Brain microvascular endothelial cell (primary cell): ENCODE measurements around the gene MAST2.
"Not testable (repeated sequence)": the region's sequence is repeated elsewhere in the genome, so short reads cannot be mapped to it uniquely, and the experiment has no call there.

ENCODE experiments used
- DNase-seq: peaks from one replicate; pipeline ENCODE4 v3.0.0-alpha.2; 2020
- H3K27ac ChIP-seq: fragments of 250-450 bp; sonication (Bioruptor Pico); 2 replicates; pipeline ENCODE4 v1.5.1; 2020; ENCODE audit warnings: mild to moderate bottlenecking, moderate library complexity
- H3K27me3 ChIP-seq: fragments of 250-450 bp; sonication (Bioruptor Pico); replicated peaks from 2 replicates; pipeline ENCODE4 v1.5.1; 2020; ENCODE audit warnings: mild to moderate bottlenecking
- H3K36me3 ChIP-seq: fragments of 250-450 bp; sonication (Bioruptor Pico); replicated peaks from 2 replicates; pipeline ENCODE4 v1.5.1; 2020; ENCODE audit warnings: mild to moderate bottlenecking
- H3K4me3 ChIP-seq: 2 replicates; pipeline ENCODE4 v1.5.1; 2011; ENCODE audit warnings: low read depth, mild to moderate bottlenecking, control low read depth, low read length, moderate library complexity
- in situ Hi-C: cut with HindIII; loops from 2 replicates; pipeline ENCODE4 v1.10.0; 2017; ENCODE audit warnings: low sequenced_read_pairs, low pct_ligation_motif_present
- TF ChIP-seq, protein P1 (sequence below): IDR thresholded peaks from 2 replicates; pipeline ENCODE4 v1.5.1; 2011; ENCODE audit warnings: low read depth, mild to moderate bottlenecking, moderate library complexity, low read length, control low read depth, inconsistent platforms; ENCODE audit errors: missing control alignments

Gene MAST2

GRCh38 chr1:45863218-45863617, 59.8 kb downstream of the MAST2 start:
- no peak overlapping the region for H3K4me3 ChIP-seq
- no peak for DNase-seq
- in situ Hi-C loops = no loop called here
- no peaks in the 10 kb centered on the region for H3K36me3 ChIP-seq
- no peak overlapping the region for H3K27ac ChIP-seq
- TF ChIP-seq, protein P1, sequence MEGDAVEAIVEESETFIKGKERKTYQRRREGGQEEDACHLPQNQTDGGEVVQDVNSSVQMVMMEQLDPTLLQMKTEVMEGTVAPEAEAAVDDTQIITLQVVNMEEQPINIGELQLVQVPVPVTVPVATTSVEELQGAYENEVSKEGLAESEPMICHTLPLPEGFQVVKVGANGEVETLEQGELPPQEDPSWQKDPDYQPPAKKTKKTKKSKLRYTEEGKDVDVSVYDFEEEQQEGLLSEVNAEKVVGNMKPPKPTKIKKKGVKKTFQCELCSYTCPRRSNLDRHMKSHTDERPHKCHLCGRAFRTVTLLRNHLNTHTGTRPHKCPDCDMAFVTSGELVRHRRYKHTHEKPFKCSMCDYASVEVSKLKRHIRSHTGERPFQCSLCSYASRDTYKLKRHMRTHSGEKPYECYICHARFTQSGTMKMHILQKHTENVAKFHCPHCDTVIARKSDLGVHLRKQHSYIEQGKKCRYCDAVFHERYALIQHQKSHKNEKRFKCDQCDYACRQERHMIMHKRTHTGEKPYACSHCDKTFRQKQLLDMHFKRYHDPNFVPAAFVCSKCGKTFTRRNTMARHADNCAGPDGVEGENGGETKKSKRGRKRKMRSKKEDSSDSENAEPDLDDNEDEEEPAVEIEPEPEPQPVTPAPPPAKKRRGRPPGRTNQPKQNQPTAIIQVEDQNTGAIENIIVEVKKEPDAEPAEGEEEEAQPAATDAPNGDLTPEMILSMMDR = no peak
- H3K27me3 ChIP-seq = no peaks in the 10 kb centered on the region

GRCh38 chr1:45864167-45865106, 61.0 kb downstream of the MAST2 start:
- Histone ChIP-seq H3K4me3 (peak overlapping the region; percentile 41), H3K27me3 (no peaks in the 10 kb centered on the region), H3K27ac (peak overlapping the region; percentile 3), H3K36me3 (no peaks in the 10 kb centered on the region)
- no peak for DNase-seq
- TF ChIP-seq, protein P1 = no peak
- in situ Hi-C loops = no loop called here

DNA sequence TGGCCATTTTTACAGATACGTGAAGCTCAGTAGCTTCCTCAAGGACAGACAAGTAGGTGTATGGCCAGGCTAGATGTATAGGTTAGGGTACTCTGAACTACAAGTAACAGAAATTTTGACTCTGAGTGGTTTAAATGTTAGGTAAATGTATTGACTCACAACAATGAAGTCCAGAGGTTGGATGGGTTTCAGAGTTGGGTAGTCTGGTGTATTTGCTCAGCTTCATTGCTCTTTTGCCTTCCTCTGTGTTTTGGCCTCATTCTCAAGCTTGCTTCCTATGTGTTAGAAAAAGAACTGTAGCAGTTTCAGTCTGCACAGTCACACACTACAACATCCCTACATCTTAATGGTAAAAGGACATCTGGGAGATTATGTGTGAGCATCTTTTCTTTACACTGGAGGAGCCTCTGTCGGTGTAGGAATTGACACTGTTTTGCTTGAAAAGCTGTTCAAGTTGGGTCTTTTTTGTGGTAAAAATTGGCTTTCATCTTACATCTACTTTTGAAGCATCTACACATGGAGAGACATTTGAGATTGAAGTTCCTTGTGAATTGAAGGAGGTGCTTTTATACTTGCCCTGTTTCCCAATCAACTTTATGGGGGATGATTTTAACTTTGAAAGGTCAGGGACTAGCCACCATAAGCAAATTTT, 64.4 kb downstream of the MAST2 start:
- H3K4me3 ChIP-seq = no peak overlapping the region
- in situ Hi-C loops = no loop called here
- no peak overlapping the region for H3K27ac ChIP-seq
- no peaks in the 10 kb centered on the region for H3K27me3 ChIP-seq
- H3K36me3 ChIP-seq = no peaks in the 10 kb centered on the region
- no peak for DNase-seq
- TF ChIP-seq, protein P1 = no peak

- Histone ChIP-seq H3K4me3 (no peak overlapping the region), H3K36me3 (no peaks in the 10 kb centered on the region), H3K27ac (no peak overlapping the region), H3K27me3 (no peaks in the 10 kb centered on the region)
- in situ Hi-C loops = no loop called here
- no peak for DNase-seq
- TF ChIP-seq, protein P1 = no peak
Observed at GRCh38 chr1:45868861-45869260, 65.4 kb downstream of the MAST2 start.

DNA sequence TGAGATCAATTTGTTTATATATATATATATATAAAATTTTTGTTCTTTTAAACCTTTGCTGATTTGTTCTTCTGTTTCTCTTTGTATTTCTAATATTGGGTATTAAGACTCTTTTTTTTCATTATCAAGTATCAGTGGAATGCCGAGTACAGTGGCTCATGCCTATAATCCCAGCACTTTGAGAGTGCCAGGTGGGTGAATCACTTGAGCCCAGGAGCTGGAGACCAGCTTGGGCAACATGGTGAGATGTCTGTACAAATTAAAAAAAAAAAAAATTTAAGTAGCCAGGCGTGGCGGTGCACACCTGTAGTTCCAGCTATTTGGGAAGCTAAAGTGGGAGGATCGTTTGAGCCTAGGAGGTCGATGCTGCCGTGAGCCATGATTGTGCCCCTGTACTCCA, 67.1 kb downstream of the MAST2 start:
- TF ChIP-seq, protein P1 = no peak
- Histone ChIP-seq H3K36me3 (no peaks in the 10 kb centered on the region), H3K27me3 (no peaks in the 10 kb centered on the region), H3K27ac (no peak overlapping the region), H3K4me3 (no peak overlapping the region)
- DNase-seq = no peak
- in situ Hi-C loops = no loop called here

GRCh38 chr1:45872173-45872801, 68.9 kb downstream of the MAST2 start:
- H3K36me3 ChIP-seq, in situ Hi-C loops, H3K4me3 ChIP-seq, H3K27me3 ChIP-seq: not testable (repeated sequence)
- H3K27ac ChIP-seq = peak overlapping the region; percentile 93
- DNase-seq = peak; percentile 86
